ENCODE data around the gene MCCC1.

DNA sequence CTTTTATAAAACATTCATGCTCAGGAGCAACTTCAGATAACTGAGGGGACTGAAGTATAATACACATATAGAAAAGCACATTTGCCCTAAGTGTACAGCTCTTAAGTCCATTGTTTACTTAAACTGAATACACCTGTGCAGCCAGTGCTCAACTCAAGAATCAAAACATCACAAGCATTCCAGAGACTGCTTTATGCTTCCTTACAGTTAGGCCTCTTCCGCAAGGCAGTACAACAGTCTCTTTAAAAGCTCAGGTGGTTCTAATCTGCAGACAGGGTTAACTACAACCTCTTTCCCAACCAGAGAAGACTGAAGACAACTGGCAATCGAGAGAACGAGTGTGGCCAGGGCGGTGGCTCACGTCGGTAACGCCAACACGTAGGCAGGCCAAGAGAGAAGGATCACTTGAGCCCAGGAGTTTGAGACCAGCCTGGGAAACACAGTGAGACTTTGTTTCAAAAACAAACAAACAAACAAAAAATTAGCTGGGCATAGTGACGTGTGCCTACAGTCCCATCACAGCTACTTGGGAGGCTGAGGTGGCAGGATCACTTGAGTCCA, 16.9 kb downstream of the MCCC1 start:
- TF ChIP-seq, protein P1, sequence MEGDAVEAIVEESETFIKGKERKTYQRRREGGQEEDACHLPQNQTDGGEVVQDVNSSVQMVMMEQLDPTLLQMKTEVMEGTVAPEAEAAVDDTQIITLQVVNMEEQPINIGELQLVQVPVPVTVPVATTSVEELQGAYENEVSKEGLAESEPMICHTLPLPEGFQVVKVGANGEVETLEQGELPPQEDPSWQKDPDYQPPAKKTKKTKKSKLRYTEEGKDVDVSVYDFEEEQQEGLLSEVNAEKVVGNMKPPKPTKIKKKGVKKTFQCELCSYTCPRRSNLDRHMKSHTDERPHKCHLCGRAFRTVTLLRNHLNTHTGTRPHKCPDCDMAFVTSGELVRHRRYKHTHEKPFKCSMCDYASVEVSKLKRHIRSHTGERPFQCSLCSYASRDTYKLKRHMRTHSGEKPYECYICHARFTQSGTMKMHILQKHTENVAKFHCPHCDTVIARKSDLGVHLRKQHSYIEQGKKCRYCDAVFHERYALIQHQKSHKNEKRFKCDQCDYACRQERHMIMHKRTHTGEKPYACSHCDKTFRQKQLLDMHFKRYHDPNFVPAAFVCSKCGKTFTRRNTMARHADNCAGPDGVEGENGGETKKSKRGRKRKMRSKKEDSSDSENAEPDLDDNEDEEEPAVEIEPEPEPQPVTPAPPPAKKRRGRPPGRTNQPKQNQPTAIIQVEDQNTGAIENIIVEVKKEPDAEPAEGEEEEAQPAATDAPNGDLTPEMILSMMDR (IDR thresholded peaks at IDR 0.05; ENCODE audit: poor library complexity): no peak
- no peak for TF ChIP-seq EZH2 (IDR thresholded peaks at IDR 0.05; ENCODE audit: borderline replicate concordance)
- no peak for TF ChIP-seq EZH2phosphoT487 (IDR thresholded peaks at IDR 0.05; ENCODE audit: low read depth, severe bottlenecking, unreplicated experiment)

Data from hepatocyte (in vitro differentiated cells).